Keratinocyte (primary cell): ENCODE results near the gene ARVCF.

ENCODE experiments used
- EZH2 ChIP-seq: IDR thresholded peaks from one replicate; pipeline ENCODE4 v1.6.1; 2012; ENCODE audit warnings: inconsistent platforms, mild to moderate bottlenecking, low read length, moderate library complexity
- TF ChIP-seq, protein P1 (sequence below), 3 experiments: IDR thresholded peaks in 1 of 3; conservative IDR thresholded peaks in 1 of 3; optimal IDR thresholded peaks in 1 of 3; 2 replicates in 2 of 3; 3 replicates in 1 of 3; pipeline versions ENCODE3 to v1.5.1; 2011; ENCODE audit warnings: low read length in 3 of 3, mild to moderate bottlenecking in 3 of 3, moderate library complexity in 2 of 3, control low read depth in 1 of 3, inconsistent platforms in 1 of 3; ENCODE audit not compliant: insufficient read depth in 2 of 3; ENCODE audit errors: extremely low read depth in 1 of 3

DNA sequence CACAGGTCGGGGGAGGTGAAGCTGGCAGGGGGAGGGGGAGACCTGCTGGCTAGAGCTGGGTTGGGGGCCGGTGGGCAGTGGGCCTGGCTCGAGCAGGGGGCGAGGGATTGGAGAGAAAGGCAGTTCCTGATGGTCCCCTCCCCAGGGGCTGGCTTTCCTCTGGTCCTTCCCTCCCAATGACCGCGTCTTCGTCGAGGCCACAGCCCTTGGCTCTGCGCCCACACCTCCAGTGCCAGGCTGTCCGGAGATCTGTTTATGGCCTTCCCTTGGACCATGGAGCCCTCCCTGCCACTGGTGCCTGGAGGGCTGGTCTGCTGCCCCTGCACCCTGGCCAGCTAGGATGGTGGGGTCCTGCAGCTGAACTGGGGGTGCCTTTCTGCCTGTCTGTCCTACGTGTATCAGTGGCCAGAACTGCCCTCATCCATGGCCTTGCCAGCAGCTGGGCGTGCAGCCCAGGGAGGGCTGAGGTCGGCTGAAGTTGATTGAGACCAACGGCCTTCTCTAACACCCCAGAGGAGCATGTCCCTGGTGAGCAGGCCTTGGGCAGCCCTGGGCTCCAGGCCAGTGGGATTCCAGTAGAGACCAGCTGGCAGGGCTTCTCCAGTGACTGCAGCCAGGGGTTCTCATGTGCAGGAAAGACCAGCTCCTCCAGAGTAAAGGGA, 16.6 kb upstream of the ARVCF start:
- TF ChIP-seq EZH2 = no peak
- TF ChIP-seq, protein P1, sequence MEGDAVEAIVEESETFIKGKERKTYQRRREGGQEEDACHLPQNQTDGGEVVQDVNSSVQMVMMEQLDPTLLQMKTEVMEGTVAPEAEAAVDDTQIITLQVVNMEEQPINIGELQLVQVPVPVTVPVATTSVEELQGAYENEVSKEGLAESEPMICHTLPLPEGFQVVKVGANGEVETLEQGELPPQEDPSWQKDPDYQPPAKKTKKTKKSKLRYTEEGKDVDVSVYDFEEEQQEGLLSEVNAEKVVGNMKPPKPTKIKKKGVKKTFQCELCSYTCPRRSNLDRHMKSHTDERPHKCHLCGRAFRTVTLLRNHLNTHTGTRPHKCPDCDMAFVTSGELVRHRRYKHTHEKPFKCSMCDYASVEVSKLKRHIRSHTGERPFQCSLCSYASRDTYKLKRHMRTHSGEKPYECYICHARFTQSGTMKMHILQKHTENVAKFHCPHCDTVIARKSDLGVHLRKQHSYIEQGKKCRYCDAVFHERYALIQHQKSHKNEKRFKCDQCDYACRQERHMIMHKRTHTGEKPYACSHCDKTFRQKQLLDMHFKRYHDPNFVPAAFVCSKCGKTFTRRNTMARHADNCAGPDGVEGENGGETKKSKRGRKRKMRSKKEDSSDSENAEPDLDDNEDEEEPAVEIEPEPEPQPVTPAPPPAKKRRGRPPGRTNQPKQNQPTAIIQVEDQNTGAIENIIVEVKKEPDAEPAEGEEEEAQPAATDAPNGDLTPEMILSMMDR (optimal IDR thresholded peaks at IDR 0.05 in 1 of 3, IDR thresholded peaks at IDR 0.05 in 1 of 3, conservative IDR thresholded peaks at IDR 0.05 in 1 of 3; ENCODE audit: extremely low read depth in 1 of 3, insufficient read depth in 2 of 3, low read length in 3 of 3) = no peak
